Erythroblast (primary cell): ENCODE results near the gene SLC16A3.

Experiments used
- GATA1 ChIP-seq: IDR thresholded peaks from 2 replicates; pipeline ENCODE4 v1.6.1; 2011; ENCODE audit warnings: low read depth, mild to moderate bottlenecking, control low read depth, low read length, moderate library complexity
- POLR2A ChIP-seq: IDR thresholded peaks from 2 replicates; pipeline ENCODE4 v1.6.1; 2011; ENCODE audit warnings: mild to moderate bottlenecking, low read length

GRCh38 chr17:82245134-82246039, 16.5 kb downstream of the SLC16A3 start:
- TF ChIP-seq POLR2A (no peak), GATA1 (no peak)
